ENCODE results near the gene WDR70.

DNA sequence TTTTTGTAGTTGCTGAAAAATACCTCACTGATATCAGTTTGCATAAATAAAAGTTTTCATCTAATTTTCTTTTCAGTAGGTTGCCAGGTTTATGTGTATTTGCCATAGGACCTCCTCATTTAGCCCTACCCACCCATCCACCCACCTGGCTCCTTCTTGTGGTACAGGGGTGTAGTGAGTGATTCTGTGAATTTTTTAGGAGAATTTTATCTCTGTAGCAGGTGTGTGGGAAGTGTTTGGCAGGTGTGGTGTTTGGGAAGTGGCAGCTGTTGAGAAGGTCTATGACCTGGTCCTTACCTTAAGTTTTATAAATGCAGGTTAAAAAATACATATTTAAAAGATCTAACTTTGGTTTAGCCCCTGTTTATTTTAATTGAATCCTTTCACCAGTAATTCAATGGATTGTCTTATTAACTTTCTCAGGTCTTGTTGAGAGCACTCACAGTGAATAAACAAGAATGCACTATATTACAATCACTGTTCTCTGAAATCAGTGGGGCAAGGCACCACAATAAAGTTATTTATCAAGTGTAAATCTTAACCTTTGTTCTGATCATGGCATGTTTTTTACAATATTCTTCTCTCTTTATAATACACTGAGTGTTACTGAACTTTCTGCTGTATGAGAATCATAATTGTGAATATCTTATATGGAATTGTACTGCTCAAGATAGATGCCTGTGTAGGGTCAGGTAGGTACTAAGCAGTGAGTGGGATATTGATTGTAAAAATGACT lies 189.1 kb downstream of the WDR70 start:
- TF ChIP-seq POLR2A (IDR thresholded peaks at IDR 0.05) (no peak), POLR2AphosphoS5 (IDR thresholded peaks at IDR 0.05) (no peak), EP300 (IDR thresholded peaks at IDR 0.05) (no peak)
- TF ChIP-seq, protein P1, sequence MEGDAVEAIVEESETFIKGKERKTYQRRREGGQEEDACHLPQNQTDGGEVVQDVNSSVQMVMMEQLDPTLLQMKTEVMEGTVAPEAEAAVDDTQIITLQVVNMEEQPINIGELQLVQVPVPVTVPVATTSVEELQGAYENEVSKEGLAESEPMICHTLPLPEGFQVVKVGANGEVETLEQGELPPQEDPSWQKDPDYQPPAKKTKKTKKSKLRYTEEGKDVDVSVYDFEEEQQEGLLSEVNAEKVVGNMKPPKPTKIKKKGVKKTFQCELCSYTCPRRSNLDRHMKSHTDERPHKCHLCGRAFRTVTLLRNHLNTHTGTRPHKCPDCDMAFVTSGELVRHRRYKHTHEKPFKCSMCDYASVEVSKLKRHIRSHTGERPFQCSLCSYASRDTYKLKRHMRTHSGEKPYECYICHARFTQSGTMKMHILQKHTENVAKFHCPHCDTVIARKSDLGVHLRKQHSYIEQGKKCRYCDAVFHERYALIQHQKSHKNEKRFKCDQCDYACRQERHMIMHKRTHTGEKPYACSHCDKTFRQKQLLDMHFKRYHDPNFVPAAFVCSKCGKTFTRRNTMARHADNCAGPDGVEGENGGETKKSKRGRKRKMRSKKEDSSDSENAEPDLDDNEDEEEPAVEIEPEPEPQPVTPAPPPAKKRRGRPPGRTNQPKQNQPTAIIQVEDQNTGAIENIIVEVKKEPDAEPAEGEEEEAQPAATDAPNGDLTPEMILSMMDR (IDR thresholded peaks at IDR 0.05) = no peak

All from suprapubic skin (tissue), 4 donors.